ENCODE results near the gene TNFRSF8.

TNFRSF8 gene

GRCh38 chr1:12140515-12141162 is 77.5 kb downstream of the TNFRSF8 start:
- DNase-seq (ENCODE audit: low read depth, low spot score) = no peak

- DNase-seq (ENCODE audit: low read depth, low spot score) = no peak
Measured at GRCh38 chr1:12141163-12141850, 78.2 kb downstream of the TNFRSF8 start.

- no peak for DNase-seq (ENCODE audit: low read depth, low spot score)
Measured at GRCh38 chr1:12142141-12142823, 79.2 kb downstream of the TNFRSF8 start.

GRCh38 chr1:12142891-12143630 is 80.0 kb downstream of the TNFRSF8 start:
- no peak for DNase-seq (ENCODE audit: low read depth, low spot score)

GRCh38 chr1:12143631-12144155 is 80.6 kb downstream of the TNFRSF8 start:
- DNase-seq (ENCODE audit: low read depth, low spot score) = no peak

GRCh38 chr1:12144236-12144635 is 81.1 kb downstream of the TNFRSF8 start:
- DNase-seq (ENCODE audit: low read depth, low spot score) = no peak

GRCh38 chr1:12144969-12145368 is 81.9 kb downstream of the TNFRSF8 start:
- no peak for DNase-seq (ENCODE audit: low read depth, low spot score)

GRCh38 chr1:12145616-12146342 is 82.7 kb downstream of the TNFRSF8 start:
- DNase-seq (ENCODE audit: low read depth, low spot score) = no peak

- DNase-seq (ENCODE audit: low read depth, low spot score) = no peak
Measured at GRCh38 chr1:12146343-12147112, 83.4 kb downstream of the TNFRSF8 start.

- no peak for DNase-seq (ENCODE audit: low read depth, low spot score)
Measured at GRCh38 chr1:12147201-12147701, 84.1 kb downstream of the TNFRSF8 start.

- DNase-seq (ENCODE audit: low read depth, low spot score) = no peak
Measured at GRCh38 chr1:12148160-12148957, 85.3 kb downstream of the TNFRSF8 start.

GRCh38 chr1:12148958-12149790 is 86.1 kb downstream of the TNFRSF8 start:
- DNase-seq (ENCODE audit: low read depth, low spot score) = no peak

- no peak for DNase-seq (ENCODE audit: low read depth, low spot score)
Measured at GRCh38 chr1:12149791-12150175, 86.7 kb downstream of the TNFRSF8 start.

- no peak for DNase-seq (ENCODE audit: low read depth, low spot score)
Measured at GRCh38 chr1:12150456-12151200, 87.5 kb downstream of the TNFRSF8 start.

- DNase-seq (ENCODE audit: low read depth, low spot score) = no peak
Measured at GRCh38 chr1:12151465-12151864, 88.4 kb downstream of the TNFRSF8 start.

GRCh38 chr1:12152113-12152891 is 89.2 kb downstream of the TNFRSF8 start:
- DNase-seq (ENCODE audit: low read depth, low spot score) = no peak

- no peak for DNase-seq (ENCODE audit: low read depth, low spot score)
Measured at GRCh38 chr1:12153181-12153785, 90.2 kb downstream of the TNFRSF8 start.

All from activated CD4-positive, CD25-positive, alpha-beta regulatory T cell treated with anti-CD3 and anti-CD28 coated beads, Interleukin-2, amount 50 U/mL, for 16 hours (primary cell).